HCT116 (cell line): Measurements from ENCODE around the gene METTL3.

Source experiments
- EZH2phosphoT487 ChIP-seq: fragments of 200-600 bp; IDR thresholded peaks from 2 replicates; pipeline ENCODE4 v1.6.1; 2018; ENCODE audit warnings: antibody characterized with exemption, borderline replicate concordance
- POLR2A ChIP-seq: IDR thresholded peaks from 2 replicates; pipeline ENCODE4 v1.7.0; 2011; ENCODE audit warnings: borderline replicate concordance; ENCODE audit not compliant: insufficient read depth, insufficient read length; ENCODE audit errors: extremely low read depth
- POLR2AphosphoS5 ChIP-seq: IDR thresholded peaks from 2 replicates; pipeline ENCODE4 v1.6.1; 2011; ENCODE audit warnings: mild to moderate bottlenecking, low read depth, low read length, moderate library complexity
- RAD21 ChIP-seq: IDR thresholded peaks from 2 replicates; pipeline ENCODE4 v1.6.1; 2012; ENCODE audit warnings: low read depth, mild to moderate bottlenecking
- SIN3A ChIP-seq: IDR thresholded peaks from 2 replicates; pipeline ENCODE4 v1.6.1; 2012; ENCODE audit warnings: low read depth
- TF ChIP-seq, protein P1 (sequence below): IDR thresholded peaks from 2 replicates; pipeline ENCODE4 v1.6.1; 2012
- TF ChIP-seq, protein P2 (sequence below), 3 experiments: fragments of 200-600 bp in 1 of 3; sonication (generic) in 1 of 3; IDR thresholded peaks in 2 of 3; conservative IDR thresholded peaks in 1 of 3; 2 replicates each; pipeline ENCODE4 v1.5.1; 2012 to 2017; ENCODE audit warnings: low read depth in 2 of 3, low read length in 2 of 3, antibody characterized with exemption in 1 of 3, borderline replicate concordance in 1 of 3, control low read depth in 1 of 3, mild to moderate bottlenecking in 1 of 3, mixed read lengths in 1 of 3, mixed run types in 1 of 3, moderate library complexity in 1 of 3; ENCODE audit not compliant: insufficient read depth in 1 of 3
- TF ChIP-seq, protein P3 (sequence below): IDR thresholded peaks from 2 replicates; pipeline ENCODE4 v1.6.1; 2012

DNA sequence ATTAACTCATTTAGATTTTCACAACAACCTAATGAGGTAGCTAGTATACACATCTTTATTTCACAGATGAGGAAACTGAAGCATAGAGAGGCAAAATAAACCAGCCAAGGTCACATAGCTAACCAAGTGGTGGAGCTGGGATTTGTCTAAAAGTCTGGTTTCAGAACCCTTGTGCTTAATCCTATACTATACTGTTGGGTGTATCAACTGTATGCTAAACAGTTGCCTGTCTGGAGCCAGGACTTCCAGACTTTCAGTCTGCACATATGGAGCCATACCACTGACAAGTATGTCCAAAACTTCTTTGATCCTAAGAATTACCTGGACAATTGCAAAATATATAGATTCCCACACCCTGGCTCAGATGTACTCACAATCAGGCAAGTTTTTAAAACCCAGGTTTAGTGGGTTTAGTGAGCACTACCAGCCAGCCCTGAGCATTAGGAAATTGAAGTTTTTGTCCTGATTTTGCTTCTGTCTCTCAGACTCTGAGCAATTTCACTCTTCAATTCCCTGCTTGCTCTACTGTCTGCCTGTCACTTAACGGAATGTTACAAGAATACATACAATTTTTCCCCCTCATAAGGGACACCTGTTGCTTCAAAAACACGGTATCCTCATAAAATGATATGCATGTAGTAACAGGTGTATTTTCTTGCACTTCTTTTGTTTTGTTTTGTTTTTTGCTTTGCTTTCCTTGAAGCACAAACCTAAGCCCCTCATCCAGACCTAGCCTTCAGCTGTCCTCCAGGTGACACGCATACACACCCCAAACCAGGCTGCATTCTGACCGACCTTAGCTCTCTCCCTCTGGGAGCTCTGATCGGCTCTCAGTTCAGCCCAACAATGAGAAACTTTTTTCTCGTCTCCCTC lies 24.6 kb upstream of the METTL3 start:
- TF ChIP-seq, protein P1, sequence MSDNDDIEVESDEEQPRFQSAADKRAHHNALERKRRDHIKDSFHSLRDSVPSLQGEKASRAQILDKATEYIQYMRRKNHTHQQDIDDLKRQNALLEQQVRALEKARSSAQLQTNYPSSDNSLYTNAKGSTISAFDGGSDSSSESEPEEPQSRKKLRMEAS: no peak
- TF ChIP-seq, protein P2, sequence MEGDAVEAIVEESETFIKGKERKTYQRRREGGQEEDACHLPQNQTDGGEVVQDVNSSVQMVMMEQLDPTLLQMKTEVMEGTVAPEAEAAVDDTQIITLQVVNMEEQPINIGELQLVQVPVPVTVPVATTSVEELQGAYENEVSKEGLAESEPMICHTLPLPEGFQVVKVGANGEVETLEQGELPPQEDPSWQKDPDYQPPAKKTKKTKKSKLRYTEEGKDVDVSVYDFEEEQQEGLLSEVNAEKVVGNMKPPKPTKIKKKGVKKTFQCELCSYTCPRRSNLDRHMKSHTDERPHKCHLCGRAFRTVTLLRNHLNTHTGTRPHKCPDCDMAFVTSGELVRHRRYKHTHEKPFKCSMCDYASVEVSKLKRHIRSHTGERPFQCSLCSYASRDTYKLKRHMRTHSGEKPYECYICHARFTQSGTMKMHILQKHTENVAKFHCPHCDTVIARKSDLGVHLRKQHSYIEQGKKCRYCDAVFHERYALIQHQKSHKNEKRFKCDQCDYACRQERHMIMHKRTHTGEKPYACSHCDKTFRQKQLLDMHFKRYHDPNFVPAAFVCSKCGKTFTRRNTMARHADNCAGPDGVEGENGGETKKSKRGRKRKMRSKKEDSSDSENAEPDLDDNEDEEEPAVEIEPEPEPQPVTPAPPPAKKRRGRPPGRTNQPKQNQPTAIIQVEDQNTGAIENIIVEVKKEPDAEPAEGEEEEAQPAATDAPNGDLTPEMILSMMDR (IDR thresholded peaks at IDR 0.05 in 2 of 3, conservative IDR thresholded peaks at IDR 0.05 in 1 of 3; ENCODE audit: borderline replicate concordance in 1 of 3, insufficient read depth in 1 of 3, low read depth in 2 of 3, low read length in 2 of 3): no peak
- TF ChIP-seq POLR2AphosphoS5: no peak
- TF ChIP-seq RAD21: no peak
- TF ChIP-seq POLR2A: no peak
- no peak for TF ChIP-seq SIN3A
- TF ChIP-seq, protein P3, sequence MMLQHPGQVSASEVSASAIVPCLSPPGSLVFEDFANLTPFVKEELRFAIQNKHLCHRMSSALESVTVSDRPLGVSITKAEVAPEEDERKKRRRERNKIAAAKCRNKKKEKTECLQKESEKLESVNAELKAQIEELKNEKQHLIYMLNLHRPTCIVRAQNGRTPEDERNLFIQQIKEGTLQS: no peak
- no peak for TF ChIP-seq EZH2phosphoT487
